Neuronal stem cell (in vitro differentiated cells): Measurements from ENCODE around the gene PARD3.
A peak's percentile ranks its signal among the peaks of the same experiment; 100 is the strongest.

Source experiments
- DNase-seq: peaks from one replicate; pipeline ENCODE4 v3.0.0-alpha.2; 2013; ENCODE audit warnings: low spot score
- H2AFZ ChIP-seq: one replicate; pipeline ENCODE4 v1.6.1; 2013; ENCODE audit warnings: mild to moderate bottlenecking, low read length, inconsistent platforms
- H2AK5ac ChIP-seq: 2 replicates; pipeline ENCODE4 v1.6.1; 2013; ENCODE audit warnings: low read depth, mild to moderate bottlenecking, inconsistent platforms, low read length, moderate library complexity, mixed read lengths
- H2BK120ac ChIP-seq: 2 replicates; pipeline ENCODE4 v1.6.1; 2013; ENCODE audit warnings: low read depth, mild to moderate bottlenecking, inconsistent platforms, low read length, moderate library complexity, mixed read lengths
- H2BK12ac ChIP-seq: one replicate; pipeline ENCODE4 v1.6.1; 2013; ENCODE audit warnings: low read length, inconsistent platforms
- H2BK15ac ChIP-seq: 2 replicates; pipeline ENCODE4 v1.6.1; 2013; ENCODE audit warnings: mild to moderate bottlenecking, low read length, inconsistent platforms, mixed read lengths
- H2BK5ac ChIP-seq: one replicate; pipeline ENCODE4 v1.6.1; 2013; ENCODE audit warnings: inconsistent platforms, mild to moderate bottlenecking, low read length, moderate library complexity
- H3K14ac ChIP-seq: one replicate; pipeline ENCODE4 v1.6.1; 2013; ENCODE audit warnings: low read length, inconsistent platforms
- H3K18ac ChIP-seq: 2 replicates; pipeline ENCODE4 v1.6.1; 2013; ENCODE audit warnings: low read length, inconsistent platforms
- H3K23ac ChIP-seq: 2 replicates; pipeline ENCODE4 v1.6.1; 2013; ENCODE audit warnings: low read depth, mild to moderate bottlenecking, mixed read lengths, low read length, inconsistent platforms; ENCODE audit not compliant: poor library complexity
- H3K27ac ChIP-seq: replicated peaks from 3 replicates; pipeline ENCODE4 v1.5.1; 2013; ENCODE audit warnings: low read length, inconsistent platforms
- H3K27me3 ChIP-seq, 3 experiments: 2 replicates each; pipeline ENCODE4 v1.6.1; 2013; ENCODE audit warnings: low read length in 3 of 3, mild to moderate bottlenecking in 2 of 3, inconsistent platforms in 1 of 3, low read depth in 1 of 3, mixed read lengths in 1 of 3, moderate library complexity in 1 of 3; ENCODE audit not compliant: control insufficient read depth in 3 of 3, insufficient read depth in 3 of 3
- H3K36me3 ChIP-seq, 2 donors: replicated peaks in 1 of 2; 2 replicates each; pipeline ENCODE4 v1.6.1; 2013; ENCODE audit warnings: low read length in 2 of 2; ENCODE audit not compliant: control insufficient read depth in 2 of 2, insufficient read depth in 2 of 2
- H3K4ac ChIP-seq: 2 replicates; pipeline ENCODE4 v1.6.1; 2013; ENCODE audit warnings: inconsistent platforms, mild to moderate bottlenecking, low read length, moderate library complexity
- H3K4me1 ChIP-seq, 2 donors: 1 replicate in 1 of 2; 2 replicates in 1 of 2; pipeline ENCODE4 v1.6.1; 2013; ENCODE audit warnings: low read length in 2 of 2, low read depth in 1 of 2; ENCODE audit not compliant: control insufficient read depth in 2 of 2, insufficient read depth in 1 of 2
- H3K4me2 ChIP-seq: one replicate; pipeline ENCODE4 v1.6.1; 2013; ENCODE audit warnings: mild to moderate bottlenecking, low read length, inconsistent platforms; ENCODE audit not compliant: insufficient read depth, poor library complexity, severe bottlenecking
- H3K4me3 ChIP-seq, 2 donors: 2 replicates each; pipeline ENCODE4 v1.5.1; 2013; ENCODE audit warnings: low read length in 2 of 2, mild to moderate bottlenecking in 2 of 2, inconsistent platforms in 1 of 2, moderate library complexity in 1 of 2
- H3K79me1 ChIP-seq: one replicate; pipeline ENCODE4 v1.6.1; 2013; ENCODE audit warnings: low read depth, mild to moderate bottlenecking, inconsistent platforms, low read length, moderate library complexity
- H3K9ac ChIP-seq: one replicate; pipeline ENCODE4 v1.6.1; 2013; ENCODE audit warnings: mild to moderate bottlenecking, low read depth, low read length, inconsistent platforms; ENCODE audit not compliant: poor library complexity
- H3K9me3 ChIP-seq, 2 donors: replicated peaks in 1 of 2; 2 replicates each; pipeline versions ENCODE3 to v1.6.1; 2013; ENCODE audit warnings: low read length in 2 of 2, mild to moderate bottlenecking in 2 of 2, inconsistent platforms in 1 of 2, low read depth in 1 of 2, mixed read lengths in 1 of 2, moderate library complexity in 1 of 2; ENCODE audit not compliant: control insufficient read depth in 2 of 2, insufficient read depth in 1 of 2
- H4K8ac ChIP-seq: one replicate; pipeline ENCODE4 v1.6.1; 2013; ENCODE audit warnings: low read depth, mild to moderate bottlenecking, inconsistent platforms, low read length, moderate library complexity
- H4K91ac ChIP-seq: one replicate; pipeline ENCODE4 v1.6.1; 2013; ENCODE audit warnings: low read length, low read depth, mild to moderate bottlenecking, inconsistent platforms; ENCODE audit not compliant: poor library complexity
- WGBS, 2 donors: extraction: QIAGEN DNeasy Blood & Tissue Kit; methylation state at CpG; one replicate each; pipeline ENCODE4 v1.1.7; 2013; ENCODE audit warnings: missing lambda C conversion rate in 2 of 2, mixed read lengths in 1 of 2; ENCODE audit not compliant: insufficient read length in 2 of 2, insufficient replicate concordance in 1 of 2; ENCODE audit errors: extremely low coverage in 2 of 2; 5-methylcytosine and 5-hydroxymethylcytosine counted together

Gene PARD3

GRCh38 chr10:34080485-34081346, 734.4 kb downstream of the PARD3 start:
- Histone ChIP-seq H3K9me3 (peaks cover 5 to 13% of the 10 kb centered on the region in 2 donors), H4K8ac (no peak overlapping the region), H3K36me3 (no peaks in the 10 kb centered on the region), H3K4me3 (no peak overlapping the region), H2AK5ac (no peak overlapping the region), H2BK15ac (no peak overlapping the region), H3K23ac (no peak overlapping the region), H3K9ac (no peak overlapping the region), H2AFZ (no peak overlapping the region), H3K79me1 (no peaks in the 10 kb centered on the region), H2BK12ac (no peak overlapping the region), H2BK5ac (no peak overlapping the region), H3K18ac (no peak overlapping the region), H3K4ac (no peak overlapping the region), H3K14ac (no peak overlapping the region), H3K27me3 (no peaks in the 10 kb centered on the region), H3K27ac (no peak overlapping the region), H3K4me1 (no peaks in the 10 kb centered on the region), H2BK120ac (no peak overlapping the region), H4K91ac (no peak overlapping the region), H3K4me2 (no peak overlapping the region)
- WGBS, 2 donors: no CpG with 5 or more reads among the region's 16 CpGs
- no peak for DNase-seq

GRCh38 chr10:34079702-34080484, 735.2 kb downstream of the PARD3 start:
- no peak overlapping the region for H3K4me3 ChIP-seq
- H2BK12ac ChIP-seq: no peak overlapping the region
- H3K9ac ChIP-seq: peak overlapping the region; percentile 50
- peaks cover 8 to 13% of the 10 kb centered on the region in 2 donors for H3K9me3 ChIP-seq
- no peak overlapping the region for H3K4ac ChIP-seq
- DNase-seq: no peak
- H3K23ac ChIP-seq: no peak overlapping the region
- H2BK120ac ChIP-seq: no peak overlapping the region
- no peak overlapping the region for H3K14ac ChIP-seq
- no peak overlapping the region for H2AK5ac ChIP-seq
- H4K8ac ChIP-seq: no peak overlapping the region
- no peak overlapping the region for H2BK5ac ChIP-seq
- no peak overlapping the region for H2AFZ ChIP-seq
- no peak overlapping the region for H2BK15ac ChIP-seq
- no peaks in the 10 kb centered on the region for H3K79me1 ChIP-seq
- no peaks in the 10 kb centered on the region for H3K27me3 ChIP-seq
- H4K91ac ChIP-seq: no peak overlapping the region
- no peaks in the 10 kb centered on the region for H3K4me1 ChIP-seq
- H3K27ac ChIP-seq: no peak overlapping the region
- peak overlapping the region; percentile 34 for H3K18ac ChIP-seq
- no peaks in the 10 kb centered on the region for H3K36me3 ChIP-seq
- no CpG with 5 or more reads among the region's 17 CpGs for WGBS, 2 donors
- H3K4me2 ChIP-seq: no peak overlapping the region

- Histone ChIP-seq H3K18ac (peak overlapping the region; percentile 67), H3K27me3 (no peaks in the 10 kb centered on the region), H2AFZ (no peak overlapping the region), H2BK15ac (no peak overlapping the region), H2AK5ac (no peak overlapping the region), H3K27ac (no peak overlapping the region), H3K4me1 (no peaks in the 10 kb centered on the region), H4K8ac (no peak overlapping the region), H3K4me2 (no peak overlapping the region), H3K36me3 (no peaks in the 10 kb centered on the region), H3K79me1 (no peaks in the 10 kb centered on the region), H3K23ac (peak overlapping the region; percentile 37), H3K4me3 (no peak overlapping the region), H3K14ac (peak overlapping the region; percentile 61), H3K9ac (no peak overlapping the region), H3K4ac (no peak overlapping the region), H2BK5ac (no peak overlapping the region), H2BK12ac (no peak overlapping the region), H3K9me3 (peaks cover 6 to 13% of the 10 kb centered on the region in 2 donors), H2BK120ac (no peak overlapping the region), H4K91ac (no peak overlapping the region)
- no peak for DNase-seq
- WGBS, 2 donors: no CpG with 5 or more reads among the region's 22 CpGs
Observed at GRCh38 chr10:34078745-34079470, 736.2 kb downstream of the PARD3 start.
